ENCODE data around the gene OR52K1.
A peak's percentile ranks its signal among the peaks of the same experiment; 100 is the strongest.

OR52K1 gene

GRCh38 chr11:4495986-4496385 is 13.5 kb downstream of the OR52K1 start:
- no peak overlapping the region for H3K14ac ChIP-seq (ENCODE audit: low read length in 2 of 2)
- no peak overlapping the region for H2BK120ac ChIP-seq (ENCODE audit: low read depth, low read length)
- no peak overlapping the region for H4K91ac ChIP-seq (ENCODE audit: low read length)
- H3K23ac ChIP-seq (ENCODE audit: low read length in 2 of 2): no peak overlapping the region
- no peak overlapping the region for H2AK5ac ChIP-seq (ENCODE audit: low read length, severe bottlenecking)
- DNase-seq: no peak
- peak overlapping the region in 1 of 2 experiments; percentile 36 for H3K4me3 ChIP-seq (ENCODE audit: insufficient read depth in 1 of 2, low read depth in 1 of 2, low read length in 2 of 2)
- no peak overlapping the region for H3K18ac ChIP-seq (ENCODE audit: low read depth in 1 of 2, low read length in 2 of 2)
- H3K36me3 ChIP-seq (ENCODE audit: control insufficient read depth in 1 of 2, insufficient read depth in 2 of 2, low read depth in 1 of 2, low read length in 2 of 2): no peaks in the 10 kb centered on the region
- no peak overlapping the region for H2BK5ac ChIP-seq (ENCODE audit: low read depth, low read length, poor library complexity, severe bottlenecking)
- H3K4me1 ChIP-seq (ENCODE audit: control insufficient read depth, insufficient read depth, low read depth, low read length): no peaks in the 10 kb centered on the region
- H3K79me1 ChIP-seq (replicated peaks; ENCODE audit: low read length, poor library complexity, severe bottlenecking): no peaks in the 10 kb centered on the region
- H3K9ac ChIP-seq (ENCODE audit: low read length): no peak overlapping the region
- no peak overlapping the region for H4K8ac ChIP-seq (ENCODE audit: low read length)
- H3K27me3 ChIP-seq (ENCODE audit: control insufficient read depth in 1 of 2, insufficient read depth in 1 of 2, low read length in 2 of 2): peaks cover 0 to 28% of the 10 kb centered on the region in 2 experiments
- no peak overlapping the region for H3K4me2 ChIP-seq (ENCODE audit: low read length, poor library complexity, severe bottlenecking)
- H3K9me3 ChIP-seq (ENCODE audit: control insufficient read depth, low read length): no peaks in the 10 kb centered on the region
- no peak overlapping the region for H3K27ac ChIP-seq (ENCODE audit: low read length, poor library complexity, severe bottlenecking)
- no peak overlapping the region for H2BK15ac ChIP-seq (ENCODE audit: low read depth, poor library complexity, severe bottlenecking)
- no peak overlapping the region for H2BK12ac ChIP-seq (ENCODE audit: low read length in 2 of 2)
- no peak overlapping the region for H3K4ac ChIP-seq (ENCODE audit: low read depth in 1 of 2, low read length in 2 of 2)
- H2AFZ ChIP-seq (ENCODE audit: low read depth, low read length): no peak overlapping the region
- WGBS: 75% methylated on average over 6 of the region's 6 CpGs

GRCh38 chr11:4496557-4497248 is 14.3 kb downstream of the OR52K1 start:
- Histone ChIP-seq H3K4me1 (ENCODE audit: control insufficient read depth, insufficient read depth, low read depth, low read length) (no peaks in the 10 kb centered on the region), H3K14ac (ENCODE audit: low read length in 2 of 2) (no peak overlapping the region), H3K4me2 (ENCODE audit: low read length, poor library complexity, severe bottlenecking) (no peak overlapping the region), H3K9ac (ENCODE audit: low read length) (no peak overlapping the region), H3K18ac (ENCODE audit: low read depth in 1 of 2, low read length in 2 of 2) (no peak overlapping the region), H3K79me1 (replicated peaks; ENCODE audit: low read length, poor library complexity, severe bottlenecking) (no peaks in the 10 kb centered on the region), H2AFZ (ENCODE audit: low read depth, low read length) (no peak overlapping the region), H2AK5ac (ENCODE audit: low read length, severe bottlenecking) (no peak overlapping the region), H2BK5ac (ENCODE audit: low read depth, low read length, poor library complexity, severe bottlenecking) (no peak overlapping the region), H2BK15ac (ENCODE audit: low read depth, poor library complexity, severe bottlenecking) (no peak overlapping the region), H3K27me3 (ENCODE audit: control insufficient read depth in 1 of 2, insufficient read depth in 1 of 2, low read length in 2 of 2) (peaks cover 0 to 28% of the 10 kb centered on the region in 2 experiments), H3K27ac (ENCODE audit: low read length, poor library complexity, severe bottlenecking) (no peak overlapping the region), H3K36me3 (ENCODE audit: control insufficient read depth in 1 of 2, insufficient read depth in 2 of 2, low read depth in 1 of 2, low read length in 2 of 2) (no peaks in the 10 kb centered on the region), H3K9me3 (ENCODE audit: control insufficient read depth, low read length) (no peaks in the 10 kb centered on the region), H3K4ac (ENCODE audit: low read depth in 1 of 2, low read length in 2 of 2) (no peak overlapping the region), H3K23ac (ENCODE audit: low read length in 2 of 2) (no peak overlapping the region), H2BK12ac (ENCODE audit: low read length in 2 of 2) (no peak overlapping the region), H2BK120ac (ENCODE audit: low read depth, low read length) (no peak overlapping the region), H4K8ac (ENCODE audit: low read length) (no peak overlapping the region), H3K4me3 (ENCODE audit: insufficient read depth in 1 of 2, low read depth in 1 of 2, low read length in 2 of 2) (peak overlapping the region in 1 of 2 experiments; percentile 36), H4K91ac (ENCODE audit: low read length) (no peak overlapping the region)
- DNase-seq: no peak
- 83% methylated on average over 15 of the region's 15 CpGs for WGBS

- Histone ChIP-seq H2AFZ (ENCODE audit: low read depth, low read length) (no peak overlapping the region), H3K9me3 (ENCODE audit: control insufficient read depth, low read length) (no peaks in the 10 kb centered on the region), H3K18ac (ENCODE audit: low read depth in 1 of 2, low read length in 2 of 2) (no peak overlapping the region), H3K27me3 (ENCODE audit: control insufficient read depth in 1 of 2, insufficient read depth in 1 of 2, low read length in 2 of 2) (no peaks in the 10 kb centered on the region), H3K27ac (ENCODE audit: low read length, poor library complexity, severe bottlenecking) (no peak overlapping the region), H3K4me1 (ENCODE audit: control insufficient read depth, insufficient read depth, low read depth, low read length) (no peaks in the 10 kb centered on the region), H4K91ac (ENCODE audit: low read length) (no peak overlapping the region), H2BK5ac (ENCODE audit: low read depth, low read length, poor library complexity, severe bottlenecking) (no peak overlapping the region), H3K23ac (ENCODE audit: low read length in 2 of 2) (no peak overlapping the region), H2BK12ac (ENCODE audit: low read length in 2 of 2) (no peak overlapping the region), H2BK15ac (ENCODE audit: low read depth, poor library complexity, severe bottlenecking) (no peak overlapping the region), H3K79me1 (replicated peaks; ENCODE audit: low read length, poor library complexity, severe bottlenecking) (no peaks in the 10 kb centered on the region), H3K4me2 (ENCODE audit: low read length, poor library complexity, severe bottlenecking) (no peak overlapping the region), H3K36me3 (ENCODE audit: control insufficient read depth in 1 of 2, insufficient read depth in 2 of 2, low read depth in 1 of 2, low read length in 2 of 2) (no peaks in the 10 kb centered on the region), H4K8ac (ENCODE audit: low read length) (no peak overlapping the region), H3K14ac (ENCODE audit: low read length in 2 of 2) (no peak overlapping the region), H3K4ac (ENCODE audit: low read depth in 1 of 2, low read length in 2 of 2) (no peak overlapping the region), H2BK120ac (ENCODE audit: low read depth, low read length) (no peak overlapping the region), H2AK5ac (ENCODE audit: low read length, severe bottlenecking) (no peak overlapping the region), H3K9ac (ENCODE audit: low read length) (no peak overlapping the region), H3K4me3 (ENCODE audit: insufficient read depth in 1 of 2, low read depth in 1 of 2, low read length in 2 of 2) (no peak overlapping the region)
- WGBS: 86% methylated on average over 2 of the region's 2 CpGs
- no peak for DNase-seq
Observed at GRCh38 chr11:4508886-4509285, 26.4 kb downstream of the OR52K1 start.

GRCh38 chr11:4511282-4512245 is 29.1 kb downstream of the OR52K1 start:
- H3K23ac ChIP-seq (ENCODE audit: low read length in 2 of 2): no peak overlapping the region
- no peak overlapping the region for H2AFZ ChIP-seq (ENCODE audit: low read depth, low read length)
- no peaks in the 10 kb centered on the region for H3K9me3 ChIP-seq (ENCODE audit: control insufficient read depth, low read length)
- no peak overlapping the region for H2BK15ac ChIP-seq (ENCODE audit: low read depth, poor library complexity, severe bottlenecking)
- H3K36me3 ChIP-seq (ENCODE audit: control insufficient read depth in 1 of 2, insufficient read depth in 2 of 2, low read depth in 1 of 2, low read length in 2 of 2): no peaks in the 10 kb centered on the region
- H3K27ac ChIP-seq (ENCODE audit: low read length, poor library complexity, severe bottlenecking): no peak overlapping the region
- no peak overlapping the region for H2BK5ac ChIP-seq (ENCODE audit: low read depth, low read length, poor library complexity, severe bottlenecking)
- no peak overlapping the region for H3K4me3 ChIP-seq (ENCODE audit: insufficient read depth in 1 of 2, low read depth in 1 of 2, low read length in 2 of 2)
- WGBS: 64% methylated on average over 5 of the region's 5 CpGs
- DNase-seq: no peak
- no peaks in the 10 kb centered on the region for H3K4me1 ChIP-seq (ENCODE audit: control insufficient read depth, insufficient read depth, low read depth, low read length)
- no peak overlapping the region for H4K91ac ChIP-seq (ENCODE audit: low read length)
- H3K18ac ChIP-seq (ENCODE audit: low read depth in 1 of 2, low read length in 2 of 2): no peak overlapping the region
- no peaks in the 10 kb centered on the region for H3K79me1 ChIP-seq (replicated peaks; ENCODE audit: low read length, poor library complexity, severe bottlenecking)
- no peak overlapping the region for H2AK5ac ChIP-seq (ENCODE audit: low read length, severe bottlenecking)
- no peak overlapping the region for H2BK12ac ChIP-seq (ENCODE audit: low read length in 2 of 2)
- no peak overlapping the region for H4K8ac ChIP-seq (ENCODE audit: low read length)
- no peak overlapping the region for H3K9ac ChIP-seq (ENCODE audit: low read length)
- no peak overlapping the region for H2BK120ac ChIP-seq (ENCODE audit: low read depth, low read length)
- no peak overlapping the region for H3K4me2 ChIP-seq (ENCODE audit: low read length, poor library complexity, severe bottlenecking)
- no peak overlapping the region for H3K4ac ChIP-seq (ENCODE audit: low read depth in 1 of 2, low read length in 2 of 2)
- no peak overlapping the region for H3K14ac ChIP-seq (ENCODE audit: low read length in 2 of 2)
- H3K27me3 ChIP-seq (ENCODE audit: control insufficient read depth in 1 of 2, insufficient read depth in 1 of 2, low read length in 2 of 2): peaks cover 0 to 4% of the 10 kb centered on the region in 2 experiments
